Right ventricle myocardium inferior (tissue), 1 donor: Measurements from ENCODE around the gene FAM193A. TPM values are rescaled to one million over a fixed set of nuclear protein-coding genes. Genes with fewer than 3 reads are reported as not detected.
"Not testable (repeated sequence)": the region's sequence is repeated elsewhere in the genome, so short reads cannot be mapped to it uniquely, and the experiment has no call there.

Source experiments
- ATAC-seq: fragments of 200-7000 bp; cut with Tn5 transposase; one replicate; pipeline ENCODE4 v1.9.1; 2020; ENCODE audit warnings: mild to moderate bottlenecking, moderate library complexity
- DNase-seq: peaks from one replicate; pipeline ENCODE4 v3.0.0; 2021; ENCODE audit errors: missing footprints
- intact Hi-C: fragments of 100-400 bp; cut with DNase I; formaldehyde crosslinking; loops from one replicate; pipeline ENCODE4 v1.11.0; 2022
- total RNA-seq: library from RNA; stranded (reverse); fragmentation: NEBNext Ultra II Directional; extraction: Animal tissue kit (Norgen Biotek cat#: 25700); gene quantifications from one replicate; pipeline ENCODE4 v1.2.1, GENCODE V29; 2021
- donor health status: DM: no; HTN: yes; CAD: no; lungs with severe emphysema.

The FAM193A gene
- total RNA-seq, 1 donor from 2014 or later, result 14.9 TPM

DNA sequence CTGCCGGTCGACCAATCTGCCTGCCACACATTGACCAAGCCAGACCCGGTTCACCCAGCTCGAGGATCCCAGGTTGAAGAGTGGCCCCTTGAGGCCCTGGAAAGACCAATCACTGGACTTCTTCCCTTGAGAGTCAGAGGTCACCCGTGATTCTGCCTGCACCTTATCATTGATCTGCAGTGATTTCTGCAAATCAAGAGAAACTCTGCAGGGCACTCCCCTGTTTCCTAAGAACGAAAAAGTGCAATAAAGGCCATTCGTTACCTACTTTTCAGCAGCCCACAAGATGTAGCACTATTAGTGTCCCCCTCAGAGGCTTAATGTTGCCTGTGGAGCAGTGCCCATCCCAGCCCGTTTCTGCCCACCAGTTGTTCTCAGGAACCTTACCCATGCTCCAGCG is 22.3 kb upstream of the FAM193A start:
- DNase-seq, intact Hi-C loops, ATAC-seq: not testable (repeated sequence)

DNA sequence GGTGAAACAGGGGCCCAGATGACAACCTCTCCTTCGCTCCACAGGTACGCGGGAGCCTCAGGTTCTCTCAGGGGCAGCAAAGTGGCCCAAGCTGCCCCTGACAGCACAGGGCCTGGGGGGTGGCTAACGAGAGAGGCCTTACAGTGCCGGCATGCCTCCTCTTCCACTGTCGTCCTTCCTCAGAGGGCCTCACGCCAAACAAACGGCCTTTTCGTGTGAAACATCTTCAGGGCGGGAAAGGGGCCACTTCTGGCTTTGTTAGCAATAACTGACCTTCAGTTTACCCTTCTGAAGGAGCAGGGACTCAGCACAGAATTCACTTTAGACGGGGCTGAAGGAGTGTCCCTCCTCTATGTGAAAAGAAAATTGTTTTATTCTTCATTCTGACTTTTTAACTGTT is 21.5 kb upstream of the FAM193A start:
- ATAC-seq, DNase-seq, intact Hi-C loops: not testable (repeated sequence)

DNA sequence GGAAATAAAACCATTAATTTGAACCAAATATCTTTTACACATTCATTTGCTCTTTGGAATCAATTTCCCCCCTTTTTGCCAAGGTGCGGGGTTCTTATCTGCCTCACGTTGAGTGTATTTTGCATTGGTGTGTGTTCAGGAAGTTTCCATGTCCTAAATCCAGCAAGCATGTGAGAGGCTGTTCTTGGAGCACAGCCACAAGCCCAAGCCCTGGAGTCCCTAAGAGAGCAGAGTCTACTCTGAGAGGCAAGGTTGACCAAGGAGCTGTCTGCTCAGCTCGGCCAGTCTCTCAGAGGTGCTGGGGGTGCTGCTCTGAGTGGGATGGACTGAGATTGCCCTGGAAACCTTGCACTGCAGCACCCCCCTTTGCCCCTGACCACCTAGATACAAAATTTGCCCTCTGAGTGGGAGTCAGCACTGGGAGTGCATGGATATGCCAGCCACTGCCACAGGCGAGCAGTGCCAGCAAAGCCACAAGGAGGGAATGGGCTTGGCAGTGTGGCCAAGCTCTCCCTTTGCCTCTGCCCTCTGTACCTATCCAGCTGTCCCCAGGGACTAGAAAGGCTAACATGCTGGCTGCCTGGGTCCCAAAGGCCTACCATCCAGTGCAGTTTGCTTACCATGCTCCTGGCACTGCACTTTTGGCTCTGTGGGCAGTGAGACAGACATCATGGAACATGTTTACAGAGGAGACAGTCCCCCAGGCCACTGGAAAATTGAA is 20.5 kb upstream of the FAM193A start:
- no peak for DNase-seq
- intact Hi-C loops, result no loop called here
- peak; percentile 79 for ATAC-seq

DNA sequence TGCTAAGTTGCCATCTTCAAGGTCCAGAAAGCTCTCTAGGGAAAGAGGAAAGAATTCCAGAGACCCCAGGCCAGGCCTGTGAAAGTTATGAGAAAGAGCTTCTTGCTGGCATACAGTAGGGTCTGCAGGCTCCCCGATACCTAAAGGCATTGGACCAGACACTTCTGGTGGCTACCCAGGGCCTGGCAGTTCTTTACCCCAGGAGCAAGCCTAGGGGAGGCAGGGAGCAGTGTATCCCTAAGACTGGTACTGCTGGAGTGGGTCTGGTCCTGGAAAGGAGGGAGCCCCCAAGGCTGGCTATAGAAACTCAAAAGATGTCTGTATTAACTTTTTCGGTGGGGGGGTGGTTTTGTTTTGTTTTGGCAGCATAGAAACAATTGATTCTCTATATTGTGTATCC is 19.8 kb upstream of the FAM193A start:
- ATAC-seq, result no peak
- intact Hi-C loops, result no loop called here
- no peak for DNase-seq

DNA sequence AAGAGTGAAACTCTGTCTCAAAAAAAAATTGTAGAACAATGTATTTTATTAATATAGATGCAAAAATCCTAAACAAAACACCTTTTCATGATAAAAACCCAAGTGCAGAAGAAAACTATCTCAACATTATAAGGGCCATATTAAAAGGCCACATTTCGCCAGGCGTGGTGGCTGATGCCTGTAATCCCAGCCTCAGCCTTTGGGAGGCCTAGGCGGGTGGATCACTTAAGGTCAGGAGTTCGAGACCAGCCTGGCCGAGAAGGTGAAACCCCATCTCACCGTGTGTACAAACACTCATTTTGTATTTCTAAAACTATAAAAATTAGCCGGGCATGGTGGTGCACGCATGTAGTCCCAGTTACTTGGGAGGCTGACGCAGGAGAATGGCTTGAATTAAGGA is 9.9 kb upstream of the FAM193A start:
- DNase-seq, result no peak
- ATAC-seq, result no peak
- intact Hi-C loops, result no loop called here

DNA sequence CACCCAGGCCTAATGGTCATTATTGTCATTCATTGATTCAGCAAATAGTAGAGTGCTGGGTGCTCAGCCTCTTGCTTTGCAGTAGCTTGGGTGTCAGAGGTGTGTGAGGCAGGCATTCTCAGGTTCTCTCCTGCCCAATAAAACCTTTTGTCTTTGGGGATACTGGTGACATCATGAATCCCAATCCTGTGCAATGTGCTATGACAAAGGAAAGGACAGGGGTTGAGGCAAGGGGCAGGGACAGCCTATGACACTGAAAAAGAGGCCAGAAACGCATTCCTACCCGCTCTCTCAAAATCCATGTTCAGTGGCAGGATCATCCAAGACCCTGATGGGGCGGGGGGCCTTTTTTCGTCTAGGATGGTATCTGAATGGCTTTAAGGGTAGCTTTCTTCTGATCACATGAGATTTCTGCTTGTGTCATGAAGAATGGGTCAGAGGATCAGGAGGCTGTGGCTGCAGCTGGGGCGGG is 1.5 kb upstream of the FAM193A start:
- DNase-seq (no peak), ATAC-seq (no peak)
- intact Hi-C loops, result loop anchor here (2.0 to 10.0 kb wide), 4 partner anchors 66 to 540 kb away; partner anchors contain the start of genes HTT, HTT-AS and RNF4

DNA sequence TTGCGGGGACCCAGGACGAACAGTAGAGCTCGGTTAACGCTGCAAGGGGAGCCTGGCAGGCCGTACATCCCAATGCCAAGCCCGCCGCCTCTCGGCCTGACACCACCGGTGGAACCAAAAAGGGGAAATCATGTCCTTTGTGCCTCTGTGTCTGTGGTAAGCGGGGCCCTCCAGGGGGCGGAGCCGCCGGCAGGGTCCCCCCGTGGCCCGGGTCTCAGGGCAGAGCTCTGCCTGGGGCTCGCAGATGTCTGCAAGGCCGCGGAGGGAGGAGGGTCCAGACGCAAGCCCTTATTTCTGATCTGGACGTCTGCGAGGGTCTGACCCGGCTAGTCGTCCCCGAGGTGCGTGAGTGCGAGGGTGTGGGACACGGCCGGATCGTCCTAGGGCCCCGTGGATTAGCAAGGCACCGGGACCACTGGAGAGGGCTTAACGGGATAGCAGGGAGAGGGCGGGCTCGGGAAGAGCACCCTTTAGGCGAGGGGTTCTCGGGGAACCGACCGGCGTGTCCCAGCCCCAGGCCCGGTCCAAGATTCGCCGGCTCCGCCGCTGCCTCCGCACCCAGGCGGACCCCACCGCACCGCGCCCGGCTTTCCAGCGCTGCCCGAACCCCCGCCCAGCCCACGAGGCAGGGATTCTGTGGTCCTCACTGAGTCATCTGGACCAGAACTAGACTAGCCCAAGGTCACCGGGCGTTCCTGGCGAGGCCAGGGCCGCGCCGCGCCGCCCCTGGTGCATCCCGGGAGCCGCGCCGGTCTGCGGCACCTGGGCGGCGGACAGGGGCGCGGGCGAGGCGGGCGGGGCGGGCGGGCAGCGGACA is 863 bp upstream of the FAM193A start:
- intact Hi-C loops, result loop anchor here (1.0 to 10.0 kb wide), 6 partner anchors 32 to 539 kb away; partner anchors contain the start of genes HTT, HTT-AS and RNF4
- ATAC-seq (peak; percentile 11), DNase-seq (peak; percentile 80)

DNA sequence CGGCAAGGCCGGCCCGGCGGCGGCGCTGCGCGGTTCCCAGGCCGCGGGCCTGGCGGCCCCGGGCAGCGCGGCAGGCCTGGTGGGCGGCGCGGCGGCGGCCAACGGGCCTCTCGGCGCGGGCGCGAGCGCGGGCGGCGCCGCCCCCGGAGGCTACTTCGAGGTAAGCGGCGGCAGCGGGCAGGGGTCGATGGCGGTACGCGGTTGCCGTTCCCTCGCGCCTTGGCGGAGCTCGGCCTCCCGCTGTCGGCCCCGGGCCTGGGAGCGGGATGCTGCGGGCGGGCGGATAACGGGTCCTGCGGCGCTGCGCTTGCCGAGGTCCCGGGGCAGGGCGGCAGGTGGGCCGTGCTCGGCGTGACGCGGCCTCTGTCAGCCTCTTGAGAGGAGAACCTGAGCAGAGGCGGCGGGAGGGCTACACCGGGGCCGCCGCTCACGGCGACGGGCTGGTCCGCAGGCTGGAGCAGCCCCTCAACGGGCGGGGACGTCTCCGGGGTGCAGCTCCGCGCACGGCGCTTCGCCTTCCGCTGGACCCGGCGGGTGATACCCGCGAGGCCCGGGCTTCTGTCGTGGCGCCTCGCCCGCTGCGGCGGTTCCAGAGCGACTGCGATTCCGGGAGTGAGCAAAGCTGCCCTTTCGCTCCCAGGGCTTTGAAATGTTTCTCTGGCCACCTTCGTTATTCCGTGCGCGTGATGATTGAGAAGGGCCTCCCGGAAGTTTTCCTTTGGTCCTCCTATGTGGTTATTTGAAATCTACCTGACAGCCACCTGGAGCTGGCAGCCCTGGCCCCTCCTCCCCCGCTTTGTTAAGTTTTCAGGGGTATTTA is 774 bp downstream of the FAM193A start:
- intact Hi-C loops, result loop anchor here (2.0 to 10.0 kb wide), 4 partner anchors 74 to 538 kb away; partner anchors contain the start of genes HTT and HTT-AS
- DNase-seq (peak; percentile 73), ATAC-seq (no peak)

DNA sequence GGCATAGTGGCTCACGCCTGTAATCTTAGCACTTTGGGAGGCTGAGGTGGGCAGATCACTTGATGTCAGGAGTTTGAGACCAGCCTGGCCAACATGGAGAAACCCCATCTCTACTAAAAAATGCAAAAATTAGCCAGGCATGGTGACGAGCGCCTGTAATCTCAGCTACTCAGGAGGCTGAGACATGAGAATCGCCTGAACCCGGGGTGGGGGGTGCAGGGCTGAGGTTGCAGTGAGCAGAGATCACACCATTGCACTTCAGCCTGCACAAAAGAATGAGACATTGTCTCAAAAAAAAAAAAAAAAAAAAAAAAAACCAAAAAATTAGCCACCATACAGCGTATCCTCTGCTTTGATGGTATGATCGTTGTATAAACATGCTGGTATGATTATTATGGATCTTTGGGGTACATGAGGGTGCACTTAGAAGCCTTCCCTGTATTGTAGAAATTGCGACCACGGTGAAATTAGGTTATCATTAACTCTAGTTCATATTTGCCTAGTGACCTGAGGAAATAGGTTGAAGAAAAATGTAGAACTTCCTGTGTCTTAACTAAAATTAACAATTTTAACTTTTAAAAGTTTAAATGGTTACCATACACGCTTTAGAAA is 7.2 kb downstream of the FAM193A start:
- DNase-seq, intact Hi-C loops: not testable (repeated sequence)

DNA sequence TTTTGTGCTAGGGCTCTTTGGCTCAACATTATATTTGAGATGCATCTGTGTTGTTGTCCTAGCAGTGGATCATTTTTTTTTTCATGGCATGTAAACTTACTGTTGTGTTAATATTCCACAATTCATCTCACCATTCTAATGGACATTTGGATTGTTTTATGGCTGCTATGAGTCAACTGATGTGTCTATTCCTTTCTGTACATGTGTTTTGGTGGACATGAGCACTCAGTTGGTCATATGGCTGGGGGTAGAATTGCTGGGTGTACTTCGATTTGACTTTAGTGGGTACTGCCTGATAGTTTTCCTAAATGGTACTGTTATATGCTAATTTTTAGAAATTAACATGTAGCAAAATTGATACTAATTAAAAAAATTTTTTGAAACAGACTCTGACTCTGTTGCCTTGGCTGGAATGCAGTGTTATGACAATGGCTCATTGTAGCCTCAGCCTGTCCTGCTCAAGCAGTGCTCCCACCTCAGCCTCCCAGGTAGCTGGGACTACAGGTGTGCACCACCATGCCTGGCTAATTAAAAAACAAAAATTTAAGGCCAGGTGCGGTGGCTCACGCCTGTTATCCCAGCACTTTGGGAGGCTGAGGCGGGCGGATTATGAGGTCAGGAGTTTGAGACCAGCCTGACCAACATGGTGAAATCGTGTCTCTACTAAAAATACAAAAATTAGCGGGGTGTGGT is 9.0 kb downstream of the FAM193A start:
- DNase-seq (no peak), ATAC-seq (no peak)
- intact Hi-C loops, result no loop called here

More for the DNA sequence above, 7.2 kb downstream of the FAM193A start:
- ATAC-seq, result not testable (repeated sequence)

DNA sequence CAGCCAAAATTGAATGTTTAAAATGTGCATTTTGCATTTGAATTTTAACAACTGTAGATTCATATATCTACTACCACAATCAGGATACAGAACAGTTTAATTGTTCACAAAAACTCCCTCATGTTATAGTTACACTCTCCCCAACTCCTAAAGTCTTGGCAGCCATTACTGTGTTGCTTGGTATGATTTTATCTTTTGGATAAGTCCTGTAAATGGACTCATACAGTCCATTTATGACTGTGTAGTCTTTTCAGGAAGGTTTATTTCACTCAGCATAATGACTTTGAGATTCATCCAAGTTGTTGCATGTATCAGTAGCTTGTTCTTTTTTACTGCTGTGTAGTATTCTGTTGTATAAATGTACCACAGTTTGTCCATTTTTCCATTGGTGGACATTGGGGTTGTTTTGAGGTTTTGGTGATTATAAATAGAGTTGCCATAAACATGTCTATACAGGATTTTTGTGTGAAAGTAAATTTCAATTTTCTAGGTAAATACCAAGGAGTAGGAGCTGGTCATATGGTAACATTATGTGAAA is 9.9 kb downstream of the FAM193A start:
- DNase-seq (no peak), ATAC-seq (no peak)
- intact Hi-C loops, result no loop called here

DNA sequence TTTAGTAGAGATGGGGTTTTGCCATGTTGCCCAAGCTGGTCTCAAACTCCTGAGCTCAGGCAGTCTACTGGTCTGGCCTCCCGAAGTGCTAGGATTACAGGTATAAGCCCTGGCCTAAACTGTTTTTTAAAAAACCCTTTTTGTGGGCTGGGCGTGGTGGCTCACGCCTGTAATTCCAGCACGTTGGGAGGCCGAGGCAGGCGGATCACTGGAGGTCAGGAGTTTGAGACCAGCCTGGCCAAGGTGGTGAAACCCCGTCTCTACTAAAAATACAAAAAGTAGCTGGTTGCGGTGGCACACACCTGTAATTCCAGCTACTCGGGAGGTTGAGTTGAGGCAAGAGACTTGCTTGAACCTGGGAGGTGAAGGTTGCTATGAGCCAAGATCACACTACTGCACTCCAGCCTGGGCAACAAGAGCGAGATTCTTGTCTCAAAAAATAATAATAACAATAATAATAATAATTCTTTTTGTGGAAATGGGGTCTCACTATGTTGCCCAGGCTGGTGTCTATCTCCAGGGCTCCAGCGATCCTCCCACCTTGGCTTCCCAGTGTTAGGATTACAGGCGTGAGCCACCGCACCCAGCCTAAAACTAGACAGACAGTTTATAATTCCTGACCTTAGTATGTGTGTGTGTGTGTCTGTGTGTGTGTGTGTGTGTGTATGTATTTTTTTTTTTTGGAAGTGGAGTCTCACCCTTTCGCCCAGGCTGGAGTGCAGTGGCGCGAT is 10.7 kb downstream of the FAM193A start:
- DNase-seq, ATAC-seq, intact Hi-C loops: not testable (repeated sequence)

DNA sequence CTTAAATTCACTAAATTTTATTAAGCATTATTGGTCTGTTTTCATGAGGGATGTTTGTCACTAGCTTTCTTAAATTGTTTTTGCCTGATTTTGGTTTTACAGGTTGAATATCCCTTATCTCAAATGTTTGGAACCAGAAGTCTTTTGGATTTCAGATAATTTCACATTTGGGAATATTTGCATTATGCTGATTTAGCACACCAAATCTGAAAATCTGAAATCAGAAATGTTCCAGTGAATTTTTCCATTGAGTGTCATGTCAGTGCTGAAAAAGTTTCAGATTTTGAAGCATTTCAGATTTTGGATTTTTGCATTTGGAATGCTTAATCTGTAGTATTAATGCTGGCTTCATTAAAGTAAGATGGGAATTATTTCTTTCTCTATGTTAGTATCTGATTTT is 14.7 kb downstream of the FAM193A start:
- intact Hi-C loops, result no loop called here
- DNase-seq, result no peak
- no peak for ATAC-seq

DNA sequence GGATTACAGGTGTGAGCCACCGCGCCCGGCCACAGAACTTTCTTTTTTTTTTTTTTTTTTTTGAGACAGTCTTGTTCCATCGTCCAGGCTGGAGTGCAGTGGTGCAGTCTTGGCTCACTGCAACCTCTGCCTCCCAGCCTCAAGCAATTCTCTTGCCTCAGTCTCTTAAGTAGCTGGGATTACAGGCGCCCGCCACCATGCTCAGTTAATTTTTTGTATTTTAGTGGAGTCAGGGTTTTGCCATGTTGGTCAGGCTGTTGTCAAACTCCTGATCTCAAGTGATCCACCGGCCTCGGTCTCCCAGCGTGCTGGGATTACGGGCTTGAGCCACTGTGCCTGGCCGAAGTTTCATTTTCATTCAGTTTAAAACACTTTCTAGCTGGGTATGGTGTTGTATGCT is 16.4 kb downstream of the FAM193A start:
- intact Hi-C loops, result no loop called here
- no peak for DNase-seq
- no peak for ATAC-seq

DNA sequence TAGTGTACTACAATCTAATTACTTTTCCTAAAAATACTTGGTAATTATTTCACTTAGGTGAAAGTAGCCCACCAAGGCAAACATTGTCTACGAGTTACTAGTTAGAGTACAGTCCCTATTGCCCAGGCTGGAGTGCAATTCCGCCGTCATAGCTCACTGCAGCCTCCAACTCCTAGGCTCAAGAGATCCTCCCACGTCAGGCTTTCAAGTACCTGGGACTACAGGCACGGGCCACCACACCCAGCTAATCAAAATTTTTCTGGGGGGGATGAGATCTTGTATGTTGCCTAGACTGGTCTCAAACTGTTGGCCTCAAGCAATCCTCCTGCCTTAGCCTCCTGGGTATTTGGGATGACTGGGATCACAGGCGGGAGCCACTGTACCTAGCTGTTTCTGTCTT is 21.9 kb downstream of the FAM193A start:
- DNase-seq (no peak), ATAC-seq (no peak)
- intact Hi-C loops, result no loop called here

DNA sequence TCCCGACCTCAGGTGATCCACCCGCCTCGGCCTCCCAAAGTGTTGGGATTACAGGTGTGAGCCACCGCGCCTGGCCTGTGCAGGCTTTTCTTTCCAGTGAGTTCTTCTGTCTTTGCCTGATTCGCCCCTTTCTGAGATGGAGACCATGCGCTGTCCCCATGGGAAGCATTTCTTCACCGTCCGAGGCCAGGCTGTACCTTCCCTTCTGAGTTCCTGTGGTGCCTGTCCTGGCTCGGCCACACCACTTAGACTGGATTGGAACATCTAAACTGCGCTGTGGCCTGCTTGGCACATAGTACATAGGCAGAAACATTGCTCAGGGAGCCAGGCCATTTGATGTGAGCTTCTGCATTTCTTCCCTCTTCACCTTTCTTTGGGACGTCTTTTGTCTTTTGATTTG is 23.7 kb downstream of the FAM193A start:
- DNase-seq (no peak), ATAC-seq (peak; percentile 43)
- intact Hi-C loops, result no loop called here

DNA sequence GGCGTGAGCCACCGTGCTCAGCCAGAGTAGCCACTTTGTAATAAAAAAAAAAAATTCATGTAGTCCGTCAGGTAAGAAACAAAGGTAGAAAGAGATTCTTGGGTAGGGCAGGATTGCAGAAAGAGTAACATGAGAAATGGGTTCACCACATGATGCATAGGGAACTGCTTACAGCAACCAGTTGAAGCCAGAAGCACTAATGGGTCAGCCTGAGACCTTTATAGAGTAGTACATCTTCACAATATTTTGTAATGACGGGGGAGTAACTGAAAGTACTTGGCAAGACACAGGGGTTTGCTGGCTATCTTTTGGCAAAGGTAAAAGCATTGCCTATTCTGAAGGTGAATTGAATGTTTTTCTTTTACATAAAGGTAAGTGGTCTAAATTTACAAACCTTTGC is 29.1 kb downstream of the FAM193A start:
- ATAC-seq (peak; percentile 28), DNase-seq (no peak)
- intact Hi-C loops, result no loop called here
